ENCODE data around the gene ADA.

DNA sequence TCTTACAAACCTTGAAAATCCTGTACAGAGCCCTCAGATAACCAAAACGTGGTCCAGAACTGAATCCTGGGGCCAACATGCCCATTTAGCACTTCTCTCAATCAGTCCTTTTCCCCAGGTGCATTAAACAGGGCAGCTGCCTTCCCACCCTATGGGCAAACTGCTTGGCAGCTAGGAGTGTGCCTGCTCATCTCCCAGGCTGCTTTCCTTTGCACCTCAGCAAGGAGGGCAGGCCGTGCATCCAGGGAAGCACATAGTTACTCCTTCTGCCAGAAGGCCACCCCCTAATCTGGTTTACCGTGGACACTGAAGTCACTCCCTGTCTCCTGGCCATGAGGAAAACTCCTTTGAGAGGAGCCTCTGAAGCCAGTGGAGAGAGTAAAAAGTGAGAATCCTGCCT is 59.1 kb downstream of the ADA start:
- TF ChIP-seq, protein P1, sequence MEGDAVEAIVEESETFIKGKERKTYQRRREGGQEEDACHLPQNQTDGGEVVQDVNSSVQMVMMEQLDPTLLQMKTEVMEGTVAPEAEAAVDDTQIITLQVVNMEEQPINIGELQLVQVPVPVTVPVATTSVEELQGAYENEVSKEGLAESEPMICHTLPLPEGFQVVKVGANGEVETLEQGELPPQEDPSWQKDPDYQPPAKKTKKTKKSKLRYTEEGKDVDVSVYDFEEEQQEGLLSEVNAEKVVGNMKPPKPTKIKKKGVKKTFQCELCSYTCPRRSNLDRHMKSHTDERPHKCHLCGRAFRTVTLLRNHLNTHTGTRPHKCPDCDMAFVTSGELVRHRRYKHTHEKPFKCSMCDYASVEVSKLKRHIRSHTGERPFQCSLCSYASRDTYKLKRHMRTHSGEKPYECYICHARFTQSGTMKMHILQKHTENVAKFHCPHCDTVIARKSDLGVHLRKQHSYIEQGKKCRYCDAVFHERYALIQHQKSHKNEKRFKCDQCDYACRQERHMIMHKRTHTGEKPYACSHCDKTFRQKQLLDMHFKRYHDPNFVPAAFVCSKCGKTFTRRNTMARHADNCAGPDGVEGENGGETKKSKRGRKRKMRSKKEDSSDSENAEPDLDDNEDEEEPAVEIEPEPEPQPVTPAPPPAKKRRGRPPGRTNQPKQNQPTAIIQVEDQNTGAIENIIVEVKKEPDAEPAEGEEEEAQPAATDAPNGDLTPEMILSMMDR (IDR thresholded peaks at IDR 0.05; ENCODE audit: borderline replicate concordance, extremely low read depth, low read length, poor library complexity, severe bottlenecking), result no peak
- TF ChIP-seq EZH2 (IDR thresholded peaks at IDR 0.05; ENCODE audit: borderline replicate concordance, low read depth, low read length, severe bottlenecking), result no peak
